WTC11 (cell line): ENCODE measurements around the gene RIOX2.

Experiments
- CBFB ChIP-seq: sonication (generic); formaldehyde crosslinking; IDR thresholded peaks from 2 replicates; pipeline ENCODE4 v1.8.1; 2022; ENCODE audit warnings: mild to moderate bottlenecking, low read depth, missing genetic modification reagents
- NR1H2 ChIP-seq: sonication (generic); formaldehyde crosslinking; IDR thresholded peaks from 2 replicates; pipeline ENCODE4 v1.9.0; 2021; ENCODE audit warnings: mild to moderate bottlenecking, moderate library complexity, missing genetic modification reagents
- TF ChIP-seq, protein P1 (sequence below): fragments of 200-600 bp; IDR thresholded peaks from 2 replicates; pipeline ENCODE4 v1.8.0; 2022; ENCODE audit warnings: antibody characterized with exemption
- TF ChIP-seq, protein P2 (sequence below): sonication (generic); formaldehyde crosslinking; IDR thresholded peaks from 2 replicates; pipeline ENCODE4 v1.8.1; 2023; ENCODE audit warnings: mild to moderate bottlenecking, moderate library complexity, missing genetic modification reagents

DNA sequence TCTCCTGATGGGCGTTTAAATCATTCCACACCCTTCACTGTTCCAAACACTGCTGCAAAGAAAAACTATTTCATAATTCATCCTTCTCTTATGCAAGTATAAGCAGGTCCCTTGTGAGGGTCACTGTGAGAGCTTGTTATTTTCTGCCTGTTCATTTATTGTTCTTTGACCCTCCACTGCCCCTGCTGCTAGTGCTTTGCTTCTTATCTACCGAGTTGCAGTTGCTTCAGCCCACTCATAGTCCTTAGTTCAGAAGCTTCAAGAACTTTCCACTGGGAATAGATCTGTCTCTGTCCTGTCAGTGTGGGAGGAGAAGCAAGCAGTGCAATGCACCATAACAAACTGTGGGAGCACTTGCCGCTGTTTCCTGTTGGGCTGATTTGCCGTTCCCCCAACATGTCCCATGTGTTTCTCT, 39.8 kb downstream of the RIOX2 start:
- TF ChIP-seq, protein P1, sequence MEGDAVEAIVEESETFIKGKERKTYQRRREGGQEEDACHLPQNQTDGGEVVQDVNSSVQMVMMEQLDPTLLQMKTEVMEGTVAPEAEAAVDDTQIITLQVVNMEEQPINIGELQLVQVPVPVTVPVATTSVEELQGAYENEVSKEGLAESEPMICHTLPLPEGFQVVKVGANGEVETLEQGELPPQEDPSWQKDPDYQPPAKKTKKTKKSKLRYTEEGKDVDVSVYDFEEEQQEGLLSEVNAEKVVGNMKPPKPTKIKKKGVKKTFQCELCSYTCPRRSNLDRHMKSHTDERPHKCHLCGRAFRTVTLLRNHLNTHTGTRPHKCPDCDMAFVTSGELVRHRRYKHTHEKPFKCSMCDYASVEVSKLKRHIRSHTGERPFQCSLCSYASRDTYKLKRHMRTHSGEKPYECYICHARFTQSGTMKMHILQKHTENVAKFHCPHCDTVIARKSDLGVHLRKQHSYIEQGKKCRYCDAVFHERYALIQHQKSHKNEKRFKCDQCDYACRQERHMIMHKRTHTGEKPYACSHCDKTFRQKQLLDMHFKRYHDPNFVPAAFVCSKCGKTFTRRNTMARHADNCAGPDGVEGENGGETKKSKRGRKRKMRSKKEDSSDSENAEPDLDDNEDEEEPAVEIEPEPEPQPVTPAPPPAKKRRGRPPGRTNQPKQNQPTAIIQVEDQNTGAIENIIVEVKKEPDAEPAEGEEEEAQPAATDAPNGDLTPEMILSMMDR: no peak
- TF ChIP-seq, protein P2, sequence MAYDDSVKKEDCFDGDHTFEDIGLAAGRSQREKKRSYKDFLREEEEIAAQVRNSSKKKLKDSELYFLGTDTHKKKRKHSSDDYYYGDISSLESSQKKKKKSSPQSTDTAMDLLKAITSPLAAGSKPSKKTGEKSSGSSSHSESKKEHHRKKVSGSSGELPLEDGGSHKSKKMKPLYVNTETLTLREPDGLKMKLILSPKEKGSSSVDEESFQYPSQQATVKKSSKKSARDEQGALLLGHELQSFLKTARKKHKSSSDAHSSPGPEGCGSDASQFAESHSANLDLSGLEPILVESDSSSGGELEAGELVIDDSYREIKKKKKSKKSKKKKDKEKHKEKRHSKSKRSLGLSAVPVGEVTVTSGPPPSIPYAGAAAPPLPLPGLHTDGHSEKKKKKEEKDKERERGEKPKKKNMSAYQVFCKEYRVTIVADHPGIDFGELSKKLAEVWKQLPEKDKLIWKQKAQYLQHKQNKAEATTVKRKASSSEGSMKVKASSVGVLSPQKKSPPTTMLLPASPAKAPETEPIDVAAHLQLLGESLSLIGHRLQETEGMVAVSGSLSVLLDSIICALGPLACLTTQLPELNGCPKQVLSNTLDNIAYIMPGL (CRISPR knock-in tag): no peak
- no peak for TF ChIP-seq NR1H2
- TF ChIP-seq CBFB (CRISPR knock-in tag): no peak
